GM04503 (cell line): ENCODE results near the gene CYSLTR2.
"Not testable (repeated sequence)": the region's sequence is repeated elsewhere in the genome, so short reads cannot be mapped to it uniquely, and the experiment has no call there.

Experiments used
- DNase-seq: peaks from one replicate; pipeline ENCODE4 v3.0.0-alpha.2; 2012; ENCODE audit warnings: low read depth

Gene CYSLTR2

DNA sequence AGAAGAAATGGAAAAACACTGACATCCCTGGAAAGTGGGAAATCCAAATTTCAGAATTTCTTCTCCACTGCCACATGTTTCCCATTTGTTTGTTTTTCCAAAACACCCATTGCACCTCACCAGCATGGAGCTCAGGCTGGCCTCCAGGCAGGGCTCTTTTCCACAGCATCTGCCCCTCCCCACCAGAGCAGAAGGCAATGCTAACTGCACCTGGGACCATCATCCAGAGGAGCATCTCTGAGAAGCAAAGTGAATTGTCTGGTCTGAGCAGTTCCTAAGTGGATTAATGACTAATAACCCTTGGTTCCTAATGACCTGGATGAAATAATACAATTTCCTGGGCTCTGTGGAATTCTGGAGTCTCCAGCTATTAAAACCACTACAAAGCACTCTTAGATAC lies 8.8 kb upstream of the CYSLTR2 start:
- no peak for DNase-seq

DNA sequence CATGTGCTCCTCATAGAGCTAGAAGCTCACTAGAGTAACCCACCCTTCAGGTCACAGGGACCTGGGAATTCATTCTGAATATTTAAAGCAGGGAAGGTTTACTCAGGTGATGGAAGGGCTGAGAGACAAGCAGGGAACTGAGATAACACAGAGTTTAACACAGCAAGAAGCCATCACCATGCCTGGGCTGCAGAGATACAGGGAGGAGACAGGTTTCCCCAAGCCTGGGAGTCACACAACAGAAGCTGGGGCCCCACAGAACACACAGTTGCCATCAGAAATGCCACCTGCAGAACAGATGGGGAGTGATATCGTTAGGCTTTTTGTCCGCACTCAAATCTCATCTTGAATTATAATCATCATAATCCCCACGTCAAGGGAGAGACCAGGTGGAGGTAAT lies 7.9 kb upstream of the CYSLTR2 start:
- DNase-seq, result no peak

DNA sequence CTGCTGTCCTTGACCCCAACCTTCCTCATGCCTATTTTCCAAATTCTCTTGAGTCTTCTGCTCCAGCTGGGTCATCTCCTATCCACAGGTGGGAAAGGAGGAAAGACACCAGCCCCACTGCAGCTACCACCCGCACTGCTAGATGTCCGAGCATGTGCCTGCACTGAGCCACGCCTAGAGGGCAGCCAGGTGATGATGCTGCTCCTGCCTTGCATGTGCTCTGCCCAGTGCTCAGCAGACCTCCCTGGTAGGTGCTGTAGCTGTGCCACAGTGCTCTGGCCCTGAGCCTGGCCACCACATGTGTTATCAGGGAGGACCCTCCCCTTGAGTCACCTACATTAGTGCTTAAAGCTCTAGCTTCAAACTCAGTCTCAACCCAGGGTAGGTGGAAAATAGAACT lies 6.9 kb upstream of the CYSLTR2 start:
- no peak for DNase-seq

DNA sequence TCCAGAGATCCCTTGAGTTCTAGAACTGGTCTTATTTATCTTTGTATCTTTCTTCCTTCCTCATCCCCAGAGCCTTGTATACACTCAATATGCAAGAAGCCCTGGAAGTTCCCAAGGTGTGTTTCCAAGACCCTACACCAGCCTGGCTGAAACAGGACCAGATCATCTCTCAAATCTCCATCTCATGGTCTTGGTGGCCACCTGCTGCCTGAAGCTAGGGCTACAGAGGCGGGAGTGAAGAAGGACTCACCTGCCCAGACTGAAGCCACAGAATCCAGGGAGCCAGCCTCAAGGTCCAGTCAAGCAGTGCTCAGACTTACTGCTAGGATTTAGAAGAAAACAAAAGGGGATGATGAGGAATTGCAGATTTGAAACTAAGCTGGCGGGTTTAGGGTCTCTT lies 6.1 kb upstream of the CYSLTR2 start:
- no peak for DNase-seq

DNA sequence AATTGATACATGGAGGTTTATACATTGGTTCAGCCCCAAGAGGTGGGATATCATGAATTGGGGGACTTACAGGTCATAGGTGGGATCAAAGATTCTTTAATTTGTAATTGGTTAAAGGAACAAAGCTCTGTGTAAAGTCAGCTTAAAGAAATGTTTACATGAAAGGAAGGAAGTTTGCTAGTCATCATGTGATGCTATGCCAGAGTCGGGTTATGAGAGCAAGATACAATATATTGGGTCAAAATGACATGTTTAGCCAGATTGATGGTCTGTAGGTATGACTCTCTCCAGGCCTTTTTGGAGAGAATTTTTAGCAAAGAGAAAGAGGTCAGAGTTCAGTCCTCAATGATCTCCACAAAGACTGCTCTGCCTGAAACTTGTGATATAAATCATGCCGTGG lies 5.3 kb upstream of the CYSLTR2 start:
- DNase-seq, result no peak

DNA sequence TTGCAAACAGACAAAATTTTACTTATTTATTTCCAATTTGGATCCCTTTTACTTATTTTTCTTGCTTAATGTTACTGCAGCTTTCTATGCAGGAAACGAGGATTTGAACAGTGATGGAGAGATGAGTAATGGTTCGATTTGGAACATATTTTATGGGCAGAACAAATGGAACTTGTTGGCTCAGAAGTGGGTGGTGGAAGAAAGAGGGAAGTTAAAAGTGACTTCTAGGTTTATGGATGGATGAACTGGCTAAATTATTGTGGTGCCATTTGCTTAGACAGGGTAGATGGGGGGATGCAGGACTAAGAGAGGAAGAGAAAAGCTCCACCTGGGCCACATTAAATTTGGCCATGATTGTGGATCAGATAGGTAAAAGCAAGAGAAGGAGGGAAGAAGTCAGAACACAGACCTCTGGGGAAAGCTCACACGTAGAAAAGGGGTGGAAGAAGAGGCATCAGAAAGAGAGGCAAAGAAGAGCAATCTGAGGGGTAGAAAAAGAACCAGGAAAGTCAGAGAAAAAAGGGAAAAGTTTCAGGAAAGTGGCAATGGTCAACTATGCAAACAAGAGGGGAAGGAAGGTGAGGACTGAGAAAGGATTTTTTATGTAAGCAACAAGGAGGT lies 768 bp upstream of the CYSLTR2 start:
- no peak for DNase-seq

DNA sequence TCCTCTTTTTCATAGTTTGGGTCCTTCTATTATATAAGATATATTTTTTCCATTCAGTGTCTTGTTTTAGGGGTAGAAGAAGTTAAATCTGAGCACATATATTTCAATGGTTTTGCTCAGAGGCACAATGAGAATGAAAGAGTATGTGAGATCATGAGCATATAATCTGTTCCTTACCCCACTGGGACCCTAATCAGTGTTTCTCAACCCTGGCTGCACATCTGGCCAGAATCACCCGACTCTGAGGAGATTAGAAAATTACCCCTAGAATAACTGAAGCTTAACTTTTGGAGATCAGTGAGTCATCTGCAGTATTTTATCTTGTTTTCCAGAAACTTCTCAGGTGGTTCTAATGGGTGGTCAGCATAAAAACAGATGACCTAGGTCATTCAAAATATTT lies 782 bp downstream of the CYSLTR2 start:
- DNase-seq, result no peak

DNA sequence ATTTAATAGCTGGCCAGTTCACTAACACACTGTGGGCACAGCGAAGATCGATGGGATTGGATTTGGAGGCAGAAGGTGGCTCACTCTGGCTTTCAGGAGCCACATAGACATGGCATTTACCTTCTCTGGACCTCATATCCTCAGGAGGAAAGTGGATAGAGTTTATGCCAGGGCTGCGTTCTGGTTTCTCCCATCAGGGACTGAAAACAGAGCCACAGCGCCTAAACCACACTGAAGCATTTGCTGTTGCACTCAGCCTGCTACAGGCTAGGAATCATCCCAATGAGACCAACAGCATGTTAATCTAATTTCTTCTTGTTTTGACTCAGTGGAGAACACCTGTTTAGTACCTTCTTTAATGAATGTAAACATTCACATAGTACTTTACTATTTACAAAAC lies 1.6 kb downstream of the CYSLTR2 start:
- no peak for DNase-seq

DNA sequence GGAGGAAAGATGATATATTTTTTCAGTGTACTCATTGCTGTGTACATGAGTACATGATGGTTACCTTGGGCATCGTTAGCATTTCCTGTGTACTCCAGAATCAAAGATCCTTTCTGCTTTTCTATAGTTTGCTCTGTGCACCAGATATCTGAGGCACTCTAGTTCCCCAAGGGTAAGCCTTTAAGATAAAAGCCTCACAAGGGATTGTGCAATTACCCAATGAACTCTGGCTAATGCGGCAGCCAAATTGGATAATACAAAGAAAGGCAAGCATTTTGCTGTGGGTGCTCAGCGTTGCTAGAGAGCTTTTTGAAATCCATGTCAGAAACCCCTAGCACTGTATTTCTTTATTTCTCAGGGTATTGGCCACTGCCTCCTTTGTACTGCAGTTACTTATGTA lies 2.9 kb downstream of the CYSLTR2 start:
- no peak for DNase-seq

DNA sequence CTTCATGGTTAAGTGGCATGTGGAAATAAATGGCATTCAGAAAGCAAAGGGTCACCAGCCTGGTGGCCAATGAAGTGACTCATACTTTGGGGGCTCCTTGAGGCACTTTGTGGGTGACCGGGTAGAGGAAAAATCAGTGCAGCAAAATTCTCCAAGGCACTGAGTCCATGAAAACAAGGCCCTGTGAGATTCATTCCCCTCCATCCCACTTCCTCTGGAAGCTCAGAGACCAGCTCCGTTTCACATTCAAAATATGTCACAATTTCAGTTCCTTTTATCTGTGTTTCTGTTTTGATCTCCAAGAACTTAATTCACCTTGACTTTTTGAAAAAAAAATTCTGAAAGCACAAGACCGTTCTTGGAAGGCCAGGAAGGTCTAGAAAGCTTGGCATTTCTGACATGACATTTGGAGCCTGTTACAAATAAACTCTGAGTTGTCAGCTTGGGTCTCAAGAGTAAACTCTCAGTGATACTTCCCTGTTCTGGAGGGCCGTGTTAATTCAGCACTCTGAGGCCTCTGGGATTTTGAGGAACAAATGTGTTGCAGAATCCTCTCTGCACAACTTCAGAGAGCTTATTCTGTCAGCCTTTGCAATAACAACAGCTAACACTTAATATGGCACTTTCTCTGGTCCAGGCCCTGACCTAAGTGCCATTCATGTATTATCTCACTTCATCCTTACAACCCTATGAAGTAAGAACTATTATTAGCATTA lies 6.8 kb downstream of the CYSLTR2 start:
- no peak for DNase-seq

DNA sequence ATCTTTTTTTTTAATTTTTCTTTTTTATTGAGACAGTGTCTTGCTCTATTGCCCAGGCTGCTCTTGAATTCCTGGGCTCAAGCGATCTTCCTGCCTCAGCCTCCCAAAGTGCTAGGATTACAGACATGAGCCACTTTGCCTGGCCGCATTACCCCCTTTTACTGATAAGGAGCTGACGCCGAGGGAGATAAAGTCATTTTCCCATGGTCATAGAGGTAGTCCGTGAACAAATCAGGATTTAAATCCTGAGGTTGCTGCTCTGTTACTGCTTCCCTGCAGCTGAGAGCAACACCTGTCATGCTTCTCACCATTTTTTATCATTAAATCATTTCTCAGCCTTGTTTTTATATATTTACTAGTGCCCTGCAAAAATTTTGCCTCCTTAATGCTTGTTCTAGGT lies 7.4 kb downstream of the CYSLTR2 start:
- no peak for DNase-seq

DNA sequence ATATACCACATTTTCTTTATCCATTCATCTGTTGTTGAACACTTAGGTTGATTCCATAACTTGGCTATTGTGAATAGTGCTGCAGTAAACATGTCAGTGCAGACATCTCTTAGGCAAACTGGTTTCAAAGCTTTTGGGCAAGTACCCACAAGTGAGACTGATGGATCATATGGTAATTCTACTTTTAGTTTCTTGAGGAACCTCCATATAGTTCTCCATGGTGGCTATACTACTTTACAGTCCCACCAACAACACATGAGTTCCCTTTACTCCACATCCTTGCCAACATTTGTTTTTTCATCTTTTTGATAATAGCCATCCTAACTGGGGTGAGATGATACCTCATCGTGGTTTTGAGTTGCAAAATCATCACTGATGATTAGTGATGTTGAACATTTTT lies 8.5 kb downstream of the CYSLTR2 start:
- no peak for DNase-seq

DNA sequence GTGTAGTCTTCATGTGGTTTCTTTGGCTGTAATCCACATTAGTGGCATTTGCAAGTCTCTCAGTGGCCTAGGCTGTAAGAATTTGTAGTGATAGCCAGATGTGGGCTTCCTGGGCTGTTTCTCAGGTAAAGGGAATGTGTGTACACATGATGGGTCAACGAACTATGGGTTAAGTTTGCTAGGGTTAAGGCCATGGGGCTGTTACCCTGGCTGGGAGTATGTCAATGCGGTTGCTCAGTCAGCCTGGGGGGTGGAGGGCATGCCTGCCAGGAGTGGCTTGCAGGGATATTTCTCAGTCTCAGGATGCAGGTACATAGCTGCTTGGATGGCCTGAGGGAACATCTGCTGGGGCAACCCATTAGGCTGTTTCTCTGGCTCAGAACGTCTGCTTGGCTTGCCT lies 13.4 kb downstream of the CYSLTR2 start:
- no peak for DNase-seq

DNA sequence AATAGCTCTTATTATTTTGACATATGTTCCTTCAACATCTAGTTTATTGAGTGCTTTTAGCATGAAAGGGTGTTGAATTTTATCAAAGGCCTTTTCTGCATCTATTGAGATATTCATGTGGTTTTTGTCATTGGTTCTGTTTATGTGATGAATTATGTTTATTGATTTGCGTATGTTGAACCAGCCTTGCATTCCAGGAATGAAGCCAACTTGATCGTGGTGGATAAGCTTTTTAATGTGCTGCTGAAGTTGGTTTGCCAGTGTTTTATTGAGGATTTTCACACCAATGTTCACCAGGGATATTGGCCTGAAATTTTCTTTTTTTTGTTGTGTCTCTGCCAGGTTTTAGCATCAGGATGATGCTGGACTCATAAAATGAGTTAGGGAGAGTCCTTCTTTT lies 17.7 kb downstream of the CYSLTR2 start:
- not testable (repeated sequence) for DNase-seq

DNA sequence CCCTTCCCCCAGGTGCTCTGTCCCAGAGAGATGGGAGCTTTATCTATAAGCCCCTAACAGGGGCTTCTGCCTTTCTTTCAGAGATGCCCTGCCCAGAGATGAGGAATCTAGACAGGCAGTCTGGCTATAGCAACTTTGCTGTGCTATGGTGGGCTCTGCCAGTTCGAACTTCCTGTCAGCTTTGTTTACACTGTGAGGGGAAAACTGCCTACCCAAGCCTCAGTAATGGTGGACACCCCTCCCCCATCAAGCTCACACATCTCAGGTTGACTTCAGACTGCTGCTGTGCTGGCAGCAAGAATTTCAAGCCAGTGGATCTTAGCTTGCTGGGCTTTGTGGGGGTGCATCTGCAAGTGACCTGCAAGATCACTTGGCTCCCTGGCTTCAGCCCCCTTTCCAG lies 21.5 kb downstream of the CYSLTR2 start:
- DNase-seq, result no peak

DNA sequence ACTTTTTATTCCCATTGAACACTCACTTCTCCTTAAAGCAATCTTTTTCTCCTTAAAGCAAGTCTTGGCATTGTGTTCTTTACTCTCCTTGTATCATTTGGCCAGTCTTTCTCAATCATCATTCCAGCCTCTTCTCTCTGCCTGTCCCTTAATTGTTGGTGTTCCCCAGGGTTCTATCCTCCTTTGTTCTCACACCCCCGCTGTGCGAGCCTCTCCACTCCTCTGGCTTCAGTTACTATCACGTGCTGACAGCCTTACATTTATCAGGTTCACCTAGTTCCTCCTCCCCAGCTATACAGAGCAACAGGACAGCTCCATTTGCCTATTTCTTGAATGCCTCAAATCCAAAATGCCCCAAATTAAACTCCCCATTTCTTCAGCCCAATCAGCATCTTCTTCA lies 24.6 kb downstream of the CYSLTR2 start:
- no peak for DNase-seq

DNA sequence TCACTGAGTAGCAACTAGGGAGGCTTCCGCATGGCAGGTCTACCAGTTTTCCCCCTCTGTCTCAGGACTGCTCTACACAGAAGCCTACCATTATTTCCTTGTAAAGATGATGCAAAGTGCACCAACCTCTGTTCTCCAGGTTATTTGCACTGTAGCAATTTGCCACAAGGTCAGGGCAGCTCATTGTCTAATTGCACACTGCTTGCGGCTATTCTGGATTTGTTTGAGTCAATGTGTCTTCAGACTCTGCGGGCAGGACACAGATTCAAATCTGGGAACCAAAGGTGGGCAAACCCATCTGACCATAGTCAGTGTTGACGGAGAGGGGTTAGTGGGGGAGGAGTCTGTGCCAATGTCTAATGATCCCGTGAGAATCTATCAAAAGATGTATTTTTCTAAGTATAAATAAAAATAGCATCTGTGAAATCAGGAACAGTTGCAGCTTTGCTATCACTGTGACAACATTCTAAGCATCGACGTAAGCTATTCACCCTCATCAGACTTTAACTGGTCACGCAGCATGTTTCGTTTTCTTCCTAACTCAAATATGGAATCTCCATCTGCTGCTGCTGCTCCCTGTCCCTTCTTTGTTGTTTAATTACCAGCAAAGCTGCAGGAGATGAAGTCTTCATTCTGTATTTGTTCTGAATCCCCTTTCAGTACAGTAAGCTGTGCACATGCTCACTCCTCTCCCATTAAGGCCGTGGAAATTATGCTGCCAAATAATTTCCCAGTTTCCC lies 26.4 kb downstream of the CYSLTR2 start:
- DNase-seq, result no peak

DNA sequence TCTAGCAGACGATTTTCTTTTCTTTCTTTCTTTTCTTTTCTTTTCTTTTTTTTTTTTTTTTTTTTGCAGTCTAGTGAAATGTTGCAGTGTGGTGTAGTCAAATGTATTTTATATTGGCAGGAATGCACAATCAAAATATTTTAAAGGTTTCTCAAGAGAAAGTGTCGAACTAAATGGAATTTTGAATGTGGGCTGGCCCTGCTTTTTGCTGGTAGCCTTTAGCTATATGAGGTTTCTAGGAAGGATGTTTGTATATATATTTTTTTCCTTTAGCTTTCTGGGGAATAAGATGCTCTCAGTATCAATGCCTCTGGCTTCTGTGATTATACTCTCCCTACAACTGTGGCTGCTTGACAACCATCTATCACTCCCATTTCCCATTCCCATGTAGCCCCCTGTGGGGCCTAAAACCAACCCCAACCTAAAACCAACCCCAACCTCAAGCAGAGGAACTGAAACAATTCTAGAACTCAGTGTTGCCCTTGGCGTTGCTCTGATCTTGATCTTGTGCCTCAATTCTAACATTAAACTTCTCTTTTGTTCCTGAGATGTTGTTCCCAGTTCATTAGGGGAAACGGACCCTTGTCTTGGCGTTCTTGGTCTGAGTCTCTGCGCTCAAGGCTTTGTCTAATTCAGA lies 27.1 kb downstream of the CYSLTR2 start:
- no peak for DNase-seq

DNA sequence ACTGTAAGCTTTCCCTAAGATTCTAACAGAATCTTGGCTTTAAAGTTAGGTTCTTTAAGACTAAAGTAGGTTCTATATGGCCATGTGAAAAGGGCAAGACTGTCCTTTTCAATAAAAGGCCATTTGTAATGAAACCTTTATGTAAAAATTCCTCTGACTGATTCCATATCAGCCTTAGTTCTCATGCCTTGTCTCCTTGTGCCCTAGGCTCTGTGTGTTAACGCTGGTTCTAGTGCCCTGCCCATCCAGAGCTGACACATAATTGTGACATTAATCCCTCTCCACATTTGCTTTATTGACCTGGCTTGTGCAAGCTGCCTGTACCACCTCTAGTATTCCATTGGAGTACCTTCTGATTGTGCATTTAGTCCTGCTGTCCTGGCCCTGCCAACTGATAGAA lies 28.2 kb downstream of the CYSLTR2 start:
- no peak for DNase-seq

DNA sequence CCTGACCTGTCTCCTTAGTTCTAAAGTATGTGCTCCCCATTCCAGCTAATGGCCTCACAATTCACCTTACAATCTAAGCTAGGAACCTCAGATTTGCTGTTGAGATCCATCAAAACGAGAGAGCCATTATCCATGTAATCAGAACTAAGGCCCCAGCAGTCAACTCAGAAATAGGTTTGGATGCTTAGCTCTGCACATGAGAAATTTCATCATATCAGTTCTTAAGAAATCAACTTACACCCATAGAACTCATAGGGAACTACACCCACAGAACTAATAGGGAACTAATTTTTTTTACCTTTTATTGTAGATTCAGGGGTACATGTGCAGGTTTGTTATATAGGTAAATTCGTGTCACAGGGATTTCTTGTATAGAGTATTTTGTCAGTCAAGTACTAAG lies 28.7 kb downstream of the CYSLTR2 start:
- DNase-seq, result no peak

DNA sequence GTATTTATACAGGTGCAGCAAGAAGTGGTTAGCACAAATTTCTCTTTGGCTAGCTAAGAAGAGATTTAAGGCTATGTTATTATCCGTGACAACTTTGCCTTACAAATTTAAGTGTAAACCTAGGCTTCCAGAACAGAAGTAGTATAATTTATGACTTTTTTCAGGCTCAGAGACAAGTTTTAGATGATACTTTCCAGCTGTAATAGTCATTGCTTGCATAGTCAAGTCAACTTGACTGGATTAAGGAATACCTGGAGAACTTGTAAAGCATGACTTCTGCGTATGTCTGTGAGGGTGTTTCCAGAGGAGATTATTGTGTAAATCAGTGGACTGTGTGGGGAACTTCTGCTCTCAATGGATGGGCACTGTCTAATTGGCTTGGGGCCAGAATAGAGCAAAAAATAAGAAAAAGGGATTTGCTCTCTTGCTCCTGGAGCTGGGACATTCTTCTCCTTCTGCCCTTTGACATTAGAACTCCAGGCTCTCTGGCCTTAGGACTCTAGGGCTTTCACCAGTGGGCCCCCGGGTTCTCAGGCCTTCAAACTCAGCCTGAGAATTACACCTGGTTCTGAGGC lies 33.0 kb downstream of the CYSLTR2 start:
- DNase-seq, result no peak

DNA sequence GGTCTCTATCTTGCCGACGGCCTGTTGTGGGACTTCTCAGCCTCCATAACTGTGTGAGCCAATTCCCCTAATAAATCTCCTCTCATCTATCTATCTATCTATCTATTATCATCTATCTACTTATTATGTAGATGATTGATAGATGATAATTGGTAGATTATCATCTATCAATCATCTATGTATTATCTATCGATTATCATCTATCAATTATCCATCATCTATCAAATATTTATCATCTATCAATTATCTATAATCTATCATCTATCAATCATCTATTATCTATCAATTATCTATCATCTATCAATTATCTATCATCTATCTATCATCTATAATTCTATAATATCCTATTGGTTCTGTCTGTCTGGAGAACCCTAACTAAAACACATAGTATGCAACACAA lies 33.5 kb downstream of the CYSLTR2 start:
- no peak for DNase-seq

DNA sequence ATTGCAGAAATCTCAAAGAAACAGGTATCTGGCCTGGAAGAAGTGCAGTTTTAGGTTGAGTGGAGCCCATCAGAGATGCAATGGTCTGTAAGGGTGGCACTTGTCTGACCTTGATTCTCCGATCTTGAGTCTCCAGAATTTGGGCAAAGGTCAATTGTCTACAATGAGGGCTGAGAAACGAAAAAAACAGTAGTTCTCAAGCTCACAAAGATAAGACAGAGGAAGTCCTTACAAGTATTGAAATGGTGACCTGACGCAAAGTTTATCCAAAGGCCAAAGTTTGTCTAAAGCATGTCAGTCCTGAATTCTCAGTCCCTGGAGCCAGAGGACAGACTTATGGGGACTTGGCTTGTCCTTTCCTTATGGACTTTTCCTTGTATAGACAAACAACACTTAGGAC lies 40.3 kb downstream of the CYSLTR2 start:
- no peak for DNase-seq
